Keratinocyte (primary cell): ENCODE data around the gene ADAM21.

Experiments
- EZH2 ChIP-seq: IDR thresholded peaks from one replicate; pipeline ENCODE4 v1.6.1; 2012; ENCODE audit warnings: inconsistent platforms, mild to moderate bottlenecking, low read length, moderate library complexity
- TF ChIP-seq, protein P1 (sequence below), 3 experiments: IDR thresholded peaks in 1 of 3; conservative IDR thresholded peaks in 1 of 3; optimal IDR thresholded peaks in 1 of 3; 2 replicates in 2 of 3; 3 replicates in 1 of 3; pipeline versions ENCODE3 to v1.5.1; 2011; ENCODE audit warnings: low read length in 3 of 3, mild to moderate bottlenecking in 3 of 3, moderate library complexity in 2 of 3, control low read depth in 1 of 3, inconsistent platforms in 1 of 3; ENCODE audit not compliant: insufficient read depth in 2 of 3; ENCODE audit errors: extremely low read depth in 1 of 3

DNA sequence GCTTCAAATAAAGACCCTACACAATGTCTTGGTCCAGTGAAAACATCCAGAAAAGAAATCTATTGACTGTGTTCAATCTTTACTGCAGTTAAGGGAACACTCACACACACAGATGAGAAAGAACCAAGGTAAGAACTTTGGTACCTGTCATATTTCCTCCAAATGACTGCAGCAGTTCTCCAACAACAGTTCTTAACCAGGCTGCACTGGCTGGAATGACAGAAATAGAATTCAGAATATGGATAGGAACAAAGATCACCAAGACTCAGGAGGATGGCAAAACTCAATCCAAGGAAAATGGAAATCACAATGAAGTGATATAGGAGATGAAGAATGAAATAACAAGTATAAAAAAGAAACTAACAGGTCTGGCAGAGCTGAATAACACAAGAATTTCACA lies 46.2 kb downstream of the ADAM21 start:
- TF ChIP-seq, protein P1, sequence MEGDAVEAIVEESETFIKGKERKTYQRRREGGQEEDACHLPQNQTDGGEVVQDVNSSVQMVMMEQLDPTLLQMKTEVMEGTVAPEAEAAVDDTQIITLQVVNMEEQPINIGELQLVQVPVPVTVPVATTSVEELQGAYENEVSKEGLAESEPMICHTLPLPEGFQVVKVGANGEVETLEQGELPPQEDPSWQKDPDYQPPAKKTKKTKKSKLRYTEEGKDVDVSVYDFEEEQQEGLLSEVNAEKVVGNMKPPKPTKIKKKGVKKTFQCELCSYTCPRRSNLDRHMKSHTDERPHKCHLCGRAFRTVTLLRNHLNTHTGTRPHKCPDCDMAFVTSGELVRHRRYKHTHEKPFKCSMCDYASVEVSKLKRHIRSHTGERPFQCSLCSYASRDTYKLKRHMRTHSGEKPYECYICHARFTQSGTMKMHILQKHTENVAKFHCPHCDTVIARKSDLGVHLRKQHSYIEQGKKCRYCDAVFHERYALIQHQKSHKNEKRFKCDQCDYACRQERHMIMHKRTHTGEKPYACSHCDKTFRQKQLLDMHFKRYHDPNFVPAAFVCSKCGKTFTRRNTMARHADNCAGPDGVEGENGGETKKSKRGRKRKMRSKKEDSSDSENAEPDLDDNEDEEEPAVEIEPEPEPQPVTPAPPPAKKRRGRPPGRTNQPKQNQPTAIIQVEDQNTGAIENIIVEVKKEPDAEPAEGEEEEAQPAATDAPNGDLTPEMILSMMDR (optimal IDR thresholded peaks at IDR 0.05 in 1 of 3, IDR thresholded peaks at IDR 0.05 in 1 of 3, conservative IDR thresholded peaks at IDR 0.05 in 1 of 3; ENCODE audit: extremely low read depth in 1 of 3, insufficient read depth in 2 of 3, low read length in 3 of 3) = no peak
- no peak for TF ChIP-seq EZH2
